HG02678 (cell line): ENCODE measurements around the gene TFCP2L1.
"Not testable (repeated sequence)": the region's sequence is repeated elsewhere in the genome, so short reads cannot be mapped to it uniquely, and the experiment has no call there.

ENCODE experiments used
- ATAC-seq: cut with Tn5 transposase; IDR thresholded peaks from one replicate; pipeline ENCODE4 v1.9.1; 2021; ENCODE audit warnings: mild to moderate bottlenecking, moderate library complexity; ENCODE audit not compliant: unreplicated experiment

The TFCP2L1 gene

DNA sequence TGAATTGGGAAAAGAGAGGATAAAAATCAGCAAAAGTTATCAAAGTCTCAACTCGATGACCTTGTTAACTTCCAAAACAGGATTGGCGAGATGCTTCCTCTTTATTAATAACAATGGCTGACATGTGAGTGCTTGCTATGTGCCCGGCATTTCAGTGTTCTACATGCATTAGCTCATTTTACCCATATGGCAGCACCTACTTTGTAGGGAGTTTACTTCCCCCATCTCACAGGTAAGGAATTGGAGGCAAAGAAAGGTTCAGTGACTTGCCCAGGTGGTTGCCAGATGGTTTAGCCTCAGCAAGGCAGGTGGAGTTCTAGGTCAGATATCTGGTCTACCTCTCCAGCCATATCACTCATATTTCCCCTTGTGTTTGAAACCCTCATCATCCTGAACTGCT lies 12.4 kb downstream of the TFCP2L1 start:
- no peak for ATAC-seq

DNA sequence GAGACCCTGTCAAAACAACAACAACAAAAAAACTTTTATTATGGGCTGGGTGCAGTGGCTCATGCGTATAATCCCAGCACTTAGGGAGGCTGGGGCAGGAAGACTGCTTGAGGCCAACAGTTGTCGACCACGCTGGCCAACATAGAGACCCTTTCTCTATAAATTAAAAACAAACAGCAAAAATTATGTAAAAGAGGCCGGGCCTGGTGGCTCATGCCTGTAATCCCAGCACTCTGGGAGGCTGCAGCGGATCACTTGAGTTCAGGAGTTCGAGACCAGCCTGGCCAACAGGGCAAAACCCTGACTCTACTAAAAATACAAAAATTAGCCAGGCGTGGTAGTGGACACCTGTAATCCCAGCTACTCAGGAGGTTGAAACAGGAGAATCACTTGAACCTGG lies 15.6 kb downstream of the TFCP2L1 start:
- not testable (repeated sequence) for ATAC-seq

DNA sequence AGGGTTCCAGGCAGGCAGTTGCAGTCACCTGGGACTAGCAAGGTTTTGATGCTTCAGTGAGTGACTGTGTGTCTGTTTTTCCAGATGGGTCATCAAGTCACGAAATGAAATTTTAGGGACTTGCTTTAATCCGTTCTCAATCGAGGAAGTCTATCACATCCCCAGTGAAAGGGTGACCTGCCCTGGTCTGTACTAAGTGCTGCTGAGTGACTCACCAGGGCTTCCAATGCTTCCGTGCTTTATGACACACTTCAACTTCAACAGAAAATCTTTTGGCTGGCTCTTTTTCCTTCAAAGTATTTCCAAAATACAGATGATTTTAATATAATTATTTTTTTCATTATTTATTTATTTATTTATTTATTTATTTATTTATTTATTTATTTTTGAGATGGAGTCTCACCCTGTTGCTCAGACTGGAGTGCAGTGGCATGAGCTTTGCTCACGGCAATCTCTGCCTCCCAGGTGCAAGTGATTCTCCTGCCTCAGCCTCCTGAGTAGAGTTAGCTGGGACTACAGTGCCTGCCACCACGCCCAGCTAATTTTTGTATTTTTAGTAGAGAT lies 18.4 kb downstream of the TFCP2L1 start:
- ATAC-seq: no peak

DNA sequence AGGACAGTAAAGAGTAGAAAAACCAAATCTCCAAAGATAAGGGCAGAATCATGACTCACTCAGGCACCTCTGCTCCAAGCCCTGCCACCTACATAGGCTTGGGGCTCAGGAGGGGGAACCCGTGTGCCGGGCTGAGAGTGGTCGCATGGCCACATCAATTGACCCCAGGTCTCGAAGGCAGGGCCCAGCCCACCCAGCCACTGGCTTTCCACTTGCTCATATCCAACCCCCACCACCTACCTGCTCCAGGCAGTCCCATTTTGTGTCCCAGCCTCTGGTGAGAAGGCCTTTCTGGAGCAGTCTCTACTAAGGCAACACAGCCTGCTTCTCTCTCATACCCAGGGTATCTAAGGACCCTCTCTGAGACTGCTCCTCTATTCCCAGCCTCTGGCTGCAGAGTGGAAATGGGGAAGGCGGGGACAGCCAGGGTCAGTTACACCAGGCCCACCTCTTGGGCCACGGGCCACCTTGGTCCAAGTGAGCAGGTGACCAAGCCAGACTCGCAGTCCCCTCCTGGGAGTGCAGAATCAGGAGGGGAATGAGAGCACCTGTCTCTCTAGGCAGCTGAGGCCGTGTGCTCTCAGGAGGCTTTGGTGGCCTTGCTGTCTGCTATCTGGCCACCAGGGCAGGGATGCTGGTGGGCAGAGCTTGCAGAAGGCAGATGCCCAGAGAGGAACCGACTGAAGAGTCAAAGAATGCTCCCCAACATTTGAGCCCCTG lies 20.8 kb downstream of the TFCP2L1 start:
- ATAC-seq: no peak

DNA sequence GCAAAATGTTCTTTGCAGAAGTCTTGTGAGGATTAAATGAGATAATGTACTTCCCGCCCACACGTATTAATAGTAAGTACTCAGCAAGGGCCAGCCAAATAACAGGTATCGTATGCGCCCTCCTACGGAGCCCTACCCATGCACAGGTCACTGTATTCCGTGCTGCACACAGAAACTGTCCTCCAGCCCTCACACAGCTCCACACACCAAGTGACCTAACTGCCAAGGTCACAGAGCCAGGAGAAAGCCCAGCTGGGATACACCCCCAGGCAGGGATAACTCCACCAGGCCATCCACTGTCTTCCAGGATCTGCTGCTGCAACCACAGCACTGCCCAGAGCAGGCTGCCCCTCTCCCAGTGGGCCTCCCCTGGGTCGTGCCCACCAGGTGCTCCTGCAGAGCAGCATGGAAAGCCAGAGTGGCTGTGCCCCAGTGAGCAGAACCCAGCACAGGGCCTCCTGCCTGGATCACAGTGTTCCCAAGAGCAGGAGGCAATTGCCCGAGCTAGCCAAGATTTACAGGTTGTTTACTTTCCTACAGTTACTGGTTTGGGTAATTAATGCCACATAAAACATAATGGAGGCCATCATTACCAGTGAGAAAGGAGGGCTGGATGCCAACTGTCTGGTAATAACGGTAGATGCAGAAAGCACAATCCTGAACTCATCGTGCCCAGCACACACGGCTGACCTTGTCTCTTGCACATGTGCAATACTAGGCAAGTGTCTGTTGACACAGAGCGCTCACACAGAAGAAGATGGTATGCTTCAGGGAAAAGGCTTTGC lies 24.4 kb downstream of the TFCP2L1 start:
- no peak for ATAC-seq

DNA sequence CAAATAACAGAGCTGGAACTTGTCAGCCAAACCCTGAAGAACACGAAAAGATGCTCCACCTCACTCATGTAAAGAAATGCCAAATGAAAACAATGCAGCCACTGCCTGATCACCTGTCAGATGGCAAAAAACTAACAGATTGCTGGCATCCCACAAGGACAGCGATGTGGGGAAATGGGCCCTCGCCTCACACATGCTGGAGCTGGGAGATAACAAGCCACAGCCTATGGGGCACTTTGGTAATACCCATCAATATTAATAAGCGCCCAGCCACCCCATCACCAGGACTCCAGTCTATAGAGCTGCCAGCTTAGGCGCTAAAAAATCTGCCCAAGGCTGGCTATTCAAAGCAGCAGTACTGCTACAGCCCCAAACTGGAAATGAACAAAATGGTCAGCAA lies 27.0 kb downstream of the TFCP2L1 start:
- ATAC-seq: no peak

DNA sequence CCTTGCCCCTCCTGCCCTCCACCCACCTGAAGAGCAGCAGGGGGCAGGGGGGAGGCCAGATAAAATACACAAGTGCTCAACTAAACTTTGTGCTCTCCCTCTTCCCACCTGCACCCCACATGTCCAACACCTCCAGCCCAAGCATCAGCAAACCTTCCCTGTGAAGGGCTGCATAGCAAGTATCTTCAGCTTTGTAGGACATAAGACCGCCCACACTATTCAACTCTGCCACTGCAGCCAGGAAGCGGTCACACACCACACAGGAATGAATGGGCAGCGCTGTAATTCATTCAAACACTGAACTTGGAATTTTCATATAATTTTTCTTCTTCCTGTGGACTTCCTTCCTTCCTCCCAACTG lies 27.5 kb downstream of the TFCP2L1 start:
- ATAC-seq: no peak

DNA sequence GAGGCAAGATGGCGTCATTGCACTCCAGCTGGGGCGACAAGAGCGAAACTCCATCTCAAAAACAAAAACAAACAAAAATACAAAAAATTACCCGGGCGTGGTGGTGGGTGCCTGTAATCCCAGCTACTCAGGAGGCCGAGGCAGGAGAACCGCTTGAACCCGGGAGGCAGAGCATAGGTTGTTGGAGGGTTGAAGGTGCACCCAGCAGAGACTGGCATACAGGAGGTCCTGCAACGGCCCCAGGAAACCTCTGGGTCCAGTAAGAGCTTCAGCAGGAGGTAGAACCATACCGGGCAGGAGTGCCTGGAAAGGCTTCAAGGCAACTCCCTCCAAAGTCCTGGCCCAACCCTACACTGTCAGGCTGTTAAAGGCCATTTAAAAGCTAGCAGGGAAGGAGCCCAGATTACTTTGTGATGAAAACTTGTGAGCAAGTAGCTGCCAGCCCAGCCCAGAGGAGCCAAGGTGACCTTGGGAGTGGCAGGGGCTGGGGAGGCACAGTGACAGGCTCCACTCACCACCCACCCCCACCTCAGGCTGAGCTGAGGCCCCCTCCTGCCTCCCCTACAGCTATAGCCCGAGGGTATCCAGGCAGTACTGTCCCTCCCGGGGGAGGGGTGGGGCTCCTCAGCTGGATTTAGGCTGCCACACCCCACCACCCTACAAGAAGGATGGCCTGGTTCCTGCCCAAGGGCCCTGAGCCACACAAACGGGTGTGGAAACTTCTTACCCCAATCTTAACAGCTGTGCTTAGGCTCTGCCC lies 28.1 kb downstream of the TFCP2L1 start:
- no peak for ATAC-seq

DNA sequence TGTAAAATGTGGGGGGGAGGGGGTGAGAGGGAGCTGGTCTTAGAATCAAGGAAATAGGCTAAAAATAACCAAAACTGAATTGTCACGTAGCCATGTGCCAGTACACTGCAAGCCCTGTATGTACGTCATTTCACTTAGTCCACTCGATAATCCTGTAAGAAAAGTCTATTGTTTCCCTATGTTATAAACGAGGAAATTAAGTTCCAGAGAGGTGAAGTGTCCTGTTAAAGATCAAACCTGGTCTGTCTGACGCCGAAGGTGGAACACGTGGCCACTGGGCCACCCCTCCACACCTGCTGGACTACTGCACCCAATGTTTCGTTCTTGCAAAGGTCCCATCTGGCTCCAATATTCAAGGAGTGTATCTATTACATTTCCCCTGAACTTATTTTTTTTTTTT lies 29.6 kb downstream of the TFCP2L1 start:
- no peak for ATAC-seq

DNA sequence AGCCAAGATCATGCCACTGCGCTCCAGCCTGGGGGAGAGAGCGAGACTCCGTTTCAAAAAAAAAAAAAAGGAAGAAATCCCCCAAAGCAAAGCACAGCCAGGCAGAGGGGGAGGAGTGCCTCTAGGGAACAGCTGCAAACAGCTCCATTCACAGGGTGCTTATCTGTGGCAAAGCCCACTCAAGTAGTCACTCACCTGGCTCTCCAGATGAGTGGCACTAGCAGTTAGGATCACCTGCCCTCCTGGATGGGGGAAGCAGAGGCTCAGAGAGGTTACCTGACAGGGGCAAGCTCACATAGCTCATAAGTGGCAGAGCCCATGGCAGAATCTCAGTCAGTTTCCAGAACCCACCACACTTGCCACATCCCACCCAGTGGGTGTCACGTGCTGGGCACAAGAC lies 30.3 kb downstream of the TFCP2L1 start:
- ATAC-seq: no peak

DNA sequence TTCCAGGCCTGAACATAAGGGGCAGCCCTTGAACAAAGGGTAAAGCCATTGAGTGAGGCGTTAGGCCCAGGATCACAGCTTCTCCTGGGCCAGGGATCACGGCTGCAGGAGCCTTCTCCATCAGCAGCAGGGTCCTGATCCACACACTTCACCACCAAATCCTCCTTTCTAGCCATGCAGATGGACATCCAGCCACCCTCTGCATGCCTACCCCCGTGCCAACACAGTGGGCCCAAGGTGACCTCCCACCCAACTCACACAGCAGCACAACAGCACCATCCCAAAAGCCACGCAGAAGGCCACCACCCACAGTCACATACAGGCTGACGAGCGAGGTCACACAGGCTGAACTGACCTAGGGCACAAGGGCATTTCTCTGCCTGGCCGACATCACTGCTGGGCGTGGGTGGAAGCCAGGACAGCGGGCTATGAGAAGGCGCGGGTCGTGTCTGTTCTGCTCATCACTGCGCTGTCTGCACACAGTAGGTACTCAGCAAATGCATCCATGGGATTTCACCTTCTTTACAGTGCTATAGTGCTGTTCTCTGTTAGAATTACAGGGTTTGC lies 31.2 kb downstream of the TFCP2L1 start:
- ATAC-seq: no peak

- ATAC-seq: no peak
Observed at GRCh38 chr2:121253021-121253673, 31.9 kb downstream of the TFCP2L1 start.

DNA sequence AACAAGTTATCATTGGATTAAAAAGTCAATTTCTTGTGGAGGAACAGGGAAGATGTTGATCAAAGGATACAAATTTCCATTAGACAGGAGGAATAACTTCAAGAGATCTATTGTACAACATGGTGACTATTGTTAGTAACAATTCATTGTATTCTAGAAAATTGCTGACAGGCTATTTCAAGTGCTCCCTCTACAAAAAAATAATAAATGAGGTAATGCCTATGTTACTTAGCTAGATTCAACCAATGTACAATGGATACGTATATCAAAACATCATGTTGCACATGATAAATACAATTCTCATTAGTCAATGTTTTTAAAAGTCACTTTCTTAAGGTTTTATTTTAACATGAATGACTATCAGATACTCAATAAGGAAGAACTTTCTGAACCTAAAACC lies 33.5 kb downstream of the TFCP2L1 start:
- no peak for ATAC-seq

- no peak for ATAC-seq
Observed at GRCh38 chr2:121248766-121249343, 36.1 kb downstream of the TFCP2L1 start.

GRCh38 chr2:121247971-121248370 lies 37.0 kb downstream of the TFCP2L1 start:
- ATAC-seq: no peak

DNA sequence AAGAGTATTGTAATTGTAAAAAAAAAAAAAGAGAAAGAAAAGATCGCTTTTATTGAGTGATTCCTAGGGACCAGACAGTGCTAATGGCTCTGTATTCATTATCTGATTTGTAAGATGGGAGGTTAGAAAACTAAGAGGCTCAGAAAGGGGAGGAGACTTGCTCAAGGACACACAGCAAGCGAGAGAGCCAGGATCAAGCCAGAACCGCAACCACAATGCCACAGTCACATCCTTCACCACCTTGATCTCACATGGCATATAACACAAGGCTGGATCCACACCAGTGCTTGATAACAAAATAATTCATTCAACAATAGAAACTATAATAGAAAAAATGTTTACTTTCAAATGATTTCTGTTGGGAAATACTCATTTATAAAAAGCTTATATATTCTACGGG lies 37.5 kb downstream of the TFCP2L1 start:
- no peak for ATAC-seq

GRCh38 chr2:121246704-121247255 lies 38.2 kb downstream of the TFCP2L1 start:
- ATAC-seq: no peak

DNA sequence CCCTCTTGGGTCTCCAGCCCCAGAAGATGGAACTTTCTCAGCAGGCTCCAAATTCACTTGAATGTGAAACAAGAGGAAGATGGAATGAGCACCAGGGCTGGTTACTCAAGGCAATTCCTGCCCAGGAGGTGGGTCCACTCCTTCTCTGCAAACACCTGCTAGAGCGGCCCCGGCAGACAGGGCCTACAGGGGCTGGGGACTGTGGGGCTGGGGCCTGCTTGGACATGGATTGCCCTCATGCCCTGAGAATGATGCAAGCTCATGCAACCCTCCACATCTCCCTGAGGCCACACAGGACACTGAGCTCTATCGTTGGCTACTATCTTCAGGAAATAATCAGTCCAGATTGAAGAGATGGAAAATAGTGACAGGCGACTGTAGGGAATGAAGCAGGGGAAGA lies 39.1 kb downstream of the TFCP2L1 start:
- no peak for ATAC-seq

DNA sequence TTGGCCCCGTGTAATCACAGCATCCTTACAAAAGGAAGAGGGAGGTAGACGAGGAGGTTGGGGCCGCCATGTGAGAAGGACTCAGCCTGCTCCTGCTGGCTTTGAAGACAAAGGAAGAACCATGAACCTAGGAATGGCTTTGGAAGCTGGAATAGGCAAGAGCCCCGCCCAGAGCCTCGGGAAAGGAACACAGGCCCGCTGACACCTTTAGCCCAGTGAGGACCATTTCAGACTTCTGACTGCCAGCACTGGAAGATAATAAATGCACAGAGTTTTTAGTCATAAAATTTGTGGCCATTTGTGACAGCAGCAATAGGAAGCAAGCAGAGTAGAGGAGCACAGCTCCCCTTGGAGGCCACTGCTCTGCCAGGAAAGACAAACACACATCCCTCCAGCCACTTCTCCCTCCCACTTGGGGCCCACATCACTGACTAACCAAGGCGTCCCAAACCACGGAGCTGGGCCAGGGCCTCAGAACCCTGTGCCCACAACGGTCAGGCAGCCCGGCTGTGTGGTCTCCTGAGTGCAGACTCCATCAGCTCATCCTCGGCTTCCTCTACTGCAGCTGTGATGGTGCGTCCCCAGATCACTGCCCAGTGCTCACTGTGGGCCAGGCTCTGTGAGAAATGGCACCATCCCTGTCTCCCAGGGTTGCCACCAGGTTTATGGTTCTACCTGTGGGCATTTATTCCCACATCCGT lies 39.7 kb downstream of the TFCP2L1 start:
- ATAC-seq: no peak
